ENCODE results near the gene ARHGDIB. TPM values are rescaled to one million over a fixed set of nuclear protein-coding genes. Genes with fewer than 3 reads are reported as not detected.

The ARHGDIB gene
- total and polyA plus RNA-seq, 2 experiments from 2014 or later, result 0.89 TPM; not detected in 1

- ATAC-seq (no peak), DNase-seq (ENCODE audit: low spot score) (no peak)
- H3K4me2 ChIP-seq, result no peak overlapping the region
Observed at GRCh38 chr12:14930299-14930698, 31.1 kb downstream of the ARHGDIB start.

More at GRCh38 chr12:14930299-14930698, 31.1 kb downstream of the ARHGDIB start:
- no peaks in the 10 kb centered on the region for H3K9me3 Mint-ChIP-seq
- H3K4me3 Mint-ChIP-seq, result no peak overlapping the region
- H3K27me3 Mint-ChIP-seq (ENCODE audit: insufficient read depth, low read depth, poor library complexity), result peaks cover 3% of the 10 kb centered on the region
- no peaks in the 10 kb centered on the region for H3K27me3 ChIP-seq (ENCODE audit: insufficient read depth)
- no peaks in the 10 kb centered on the region for H3K36me3 Mint-ChIP-seq (ENCODE audit: low read depth)
- H3K36me3 ChIP-seq (ENCODE audit: insufficient read depth), result no peaks in the 10 kb centered on the region
- no peak overlapping the region for H3K4me3 ChIP-seq
- TF ChIP-seq STAT1 (IDR thresholded peaks at IDR 0.05; ENCODE audit: unreplicated experiment) (no peak), NANOG (IDR thresholded peaks at IDR 0.05; ENCODE audit: borderline replicate concordance) (no peak), REST (IDR thresholded peaks at IDR 0.05; ENCODE audit: unreplicated experiment) (no peak), ZNF114 (CRISPR knock-in tag; IDR thresholded peaks at IDR 0.05) (no peak), JUNB (IDR thresholded peaks at IDR 0.05; ENCODE audit: unreplicated experiment) (no peak), ZNF331 (CRISPR knock-in tag; IDR thresholded peaks at IDR 0.05; ENCODE audit: low read depth) (no peak), ETS1 (IDR thresholded peaks at IDR 0.05) (no peak), ZNF462 (CRISPR knock-in tag; IDR thresholded peaks at IDR 0.05) (no peak), EZH2phosphoT487 (IDR thresholded peaks at IDR 0.05; ENCODE audit: unreplicated experiment) (no peak), EZH2 (IDR thresholded peaks at IDR 0.05; ENCODE audit: low read depth, unreplicated experiment) (no peak)
- no peak overlapping the region for H3K27ac Mint-ChIP-seq
- no peaks in the 10 kb centered on the region for H3K79me2 ChIP-seq (replicated peaks; ENCODE audit: insufficient read depth)
- H3K9me2 ChIP-seq (ENCODE audit: insufficient read depth), result no peaks in the 10 kb centered on the region
- peaks cover 18% of the 10 kb centered on the region; the same call in 2 of the 3 replicates for H3K4me1 Mint-ChIP-seq
- no peaks in the 10 kb centered on the region for H3F3A ChIP-seq (replicated peaks; ENCODE audit: low read depth)
- H3K4me1 ChIP-seq (ENCODE audit: insufficient read depth), result peaks cover 9% of the 10 kb centered on the region; the same call in 1 of the 2 replicates
- no peak overlapping the region for H3K27ac ChIP-seq (ENCODE audit: low read depth)
- no peaks in the 10 kb centered on the region for H4K20me1 ChIP-seq (replicated peaks; ENCODE audit: insufficient read depth)
- no peak overlapping the region for H2AFZ ChIP-seq
